H4 (cell line): Measurements from ENCODE around the gene NUMB. TPM values are rescaled to one million over a fixed set of nuclear protein-coding genes. Genes with fewer than 3 reads are reported as not detected.

ENCODE experiments used
- DNase-seq: peaks from one replicate; pipeline ENCODE4 v3.0.0-alpha.2; 2015; ENCODE audit warnings: low spot score
- total RNA-seq: library from RNA; depleted of rRNA; stranded (reverse); fragments of >200 nt; shearing (Covaris generic); gene quantifications from 2 replicates; pipeline ENCODE4 v1.2.3, GENCODE V29; 2014; rRNA removed

The NUMB gene
- 13.2 and 16.1 TPM in 2 replicates for total RNA-seq

- peak; percentile 99 for DNase-seq
These were observed at the start of gene NUMB for GRCh38 chr14:73458183-73458976. TSS of gene NUMB (minus strand) at chr14:73458546. CDS start at chr14:73355751, 102,795 bp downstream.

GRCh38 chr14:73503648-73504047, 45.3 kb upstream of the NUMB start:
- no peak for DNase-seq

DNA sequence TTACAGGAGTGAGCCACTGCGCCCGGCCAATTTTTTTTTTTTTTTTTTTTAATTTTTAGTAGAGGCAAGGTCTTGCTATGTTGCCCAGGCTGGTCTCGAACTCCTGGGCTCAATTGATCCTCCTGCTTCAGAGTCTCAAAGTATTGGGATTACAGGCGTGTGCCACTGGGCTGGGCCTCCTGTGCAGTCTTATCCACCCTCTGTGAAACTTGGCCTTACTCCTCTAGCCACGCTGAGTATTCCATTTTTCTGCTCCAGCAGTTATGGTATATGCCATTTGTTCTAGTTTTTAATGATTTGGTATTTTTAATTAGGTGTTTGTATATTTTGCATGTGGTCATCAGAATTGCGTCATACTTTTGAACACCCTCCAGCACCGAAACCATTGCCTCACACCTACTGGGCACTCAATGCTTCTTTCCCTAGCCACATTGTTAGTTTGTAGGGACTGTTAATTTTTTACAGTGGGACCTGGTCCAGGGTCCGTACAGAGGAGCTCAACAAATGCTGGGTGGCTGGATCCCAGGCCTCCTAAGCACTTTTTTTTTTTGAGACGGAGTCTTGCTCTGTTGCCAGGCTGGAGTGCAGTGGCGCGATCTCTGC, 43.8 kb upstream of the NUMB start:
- no peak for DNase-seq

DNA sequence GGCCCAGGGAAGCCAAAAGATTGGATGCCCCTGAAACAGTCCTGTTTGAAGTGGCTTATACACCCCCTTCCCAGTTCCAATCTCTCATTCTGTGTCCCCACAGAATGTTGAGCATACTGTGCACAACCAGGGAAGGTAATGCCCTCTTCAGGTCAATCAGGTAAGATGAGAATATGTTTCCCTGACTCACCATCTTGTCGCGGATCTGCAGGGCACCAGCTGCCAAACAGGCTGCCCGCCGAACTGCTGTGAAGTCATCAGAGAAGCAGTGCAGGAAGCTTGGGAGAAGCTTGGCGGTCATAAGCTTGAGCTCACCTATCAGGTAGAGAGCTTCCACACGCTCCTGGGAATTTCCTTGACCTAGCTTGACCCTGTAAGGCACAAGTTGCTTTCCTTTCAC, 42.0 kb upstream of the NUMB start:
- DNase-seq, result no peak

DNA sequence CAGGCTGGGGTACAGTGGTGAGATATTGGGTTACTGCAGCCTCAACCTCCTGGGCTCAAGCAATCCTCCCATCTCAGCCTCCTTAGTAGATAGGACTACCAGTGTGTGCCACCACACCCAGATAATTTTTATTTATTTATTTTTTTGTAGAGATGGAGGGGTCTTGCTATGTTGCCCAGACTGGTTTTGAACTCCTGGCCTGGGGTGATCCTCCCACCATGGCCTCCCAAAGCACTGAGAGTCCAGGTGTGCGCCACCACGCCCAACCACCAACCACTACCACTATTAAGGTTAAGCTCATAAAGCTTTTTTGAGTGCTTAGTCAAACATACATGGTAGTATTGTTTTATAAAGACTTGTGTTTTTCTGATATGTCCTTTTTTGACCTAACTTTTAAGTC, 36.2 kb upstream of the NUMB start:
- no peak for DNase-seq

DNA sequence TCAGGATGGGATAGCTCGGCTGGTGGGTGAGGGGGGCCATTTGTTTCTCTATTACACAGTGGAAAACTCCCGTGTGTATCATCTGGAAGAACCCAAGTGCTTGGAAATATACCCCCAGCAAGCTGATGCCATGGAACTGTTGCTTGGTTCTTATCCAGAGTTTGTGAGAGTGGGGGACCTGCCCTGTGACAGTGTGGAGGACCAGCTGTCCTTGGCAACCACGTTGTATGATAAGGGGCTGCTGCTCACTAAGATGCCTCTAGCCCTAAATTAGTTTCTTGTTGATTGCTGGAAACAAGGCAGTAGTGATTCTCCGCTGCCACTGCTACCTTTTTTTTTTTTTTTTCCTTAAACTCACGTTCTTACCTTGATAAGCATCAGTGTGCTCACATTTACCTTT, 34.3 kb upstream of the NUMB start:
- no peak for DNase-seq

- no peak for DNase-seq
These were observed 33.8 kb upstream of the NUMB start for GRCh38 chr14:73492043-73492552.

- no peak for DNase-seq
These were observed 33.1 kb upstream of the NUMB start for GRCh38 chr14:73491256-73492042.

GRCh38 chr14:73489481-73490175, 31.3 kb upstream of the NUMB start:
- no peak for DNase-seq

DNA sequence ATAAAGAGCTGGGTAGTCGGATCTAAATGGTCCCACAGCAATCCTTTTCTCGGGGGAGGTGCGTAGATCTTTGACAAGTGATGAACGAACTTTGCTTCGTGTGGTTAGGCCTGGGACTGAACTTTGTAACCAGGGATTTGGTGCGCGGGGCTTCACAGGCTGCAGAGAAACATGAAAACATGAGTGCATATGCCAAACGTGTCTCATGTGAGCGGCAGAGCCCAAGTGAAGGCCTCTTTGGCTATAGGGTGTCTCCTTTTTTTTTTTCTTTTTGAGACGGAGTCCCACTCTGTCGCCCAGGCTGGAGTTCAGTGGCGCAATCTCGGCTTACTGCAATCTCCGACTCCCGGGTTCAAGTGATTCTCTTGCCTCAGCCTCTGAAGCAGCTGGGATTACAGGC, 20.3 kb upstream of the NUMB start:
- no peak for DNase-seq

GRCh38 chr14:73477618-73478266, 19.4 kb upstream of the NUMB start:
- no peak for DNase-seq

DNA sequence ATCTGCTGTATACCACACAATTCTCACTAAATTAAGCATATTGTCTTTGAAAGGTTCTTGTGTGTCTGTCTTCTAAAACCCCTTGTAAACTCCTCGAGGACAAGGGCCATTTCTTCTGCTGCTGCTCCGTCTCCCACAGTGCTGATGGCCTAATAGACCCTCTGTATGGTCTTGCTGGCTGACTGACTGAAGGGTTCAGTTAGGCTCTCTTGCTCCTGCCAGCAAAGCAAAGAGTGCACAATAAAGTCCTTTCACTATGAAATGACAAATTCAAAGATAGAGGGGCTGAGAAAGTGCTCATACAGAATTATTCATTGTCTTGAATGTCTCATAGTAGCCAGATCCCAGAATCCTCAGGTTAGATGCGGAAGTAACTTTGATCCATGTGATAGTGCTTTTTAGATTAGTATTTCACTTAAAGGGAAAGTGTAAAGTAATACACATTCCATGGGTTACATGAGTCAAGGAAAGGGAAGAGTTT, 18.1 kb upstream of the NUMB start:
- no peak for DNase-seq

- DNase-seq, result no peak
These were observed 16.6 kb upstream of the NUMB start for GRCh38 chr14:73474952-73475351.

- peak; percentile 65 for DNase-seq
These were observed 14.1 kb upstream of the NUMB start for GRCh38 chr14:73472185-73473114.

GRCh38 chr14:73471582-73472184, 13.3 kb upstream of the NUMB start:
- no peak for DNase-seq

DNA sequence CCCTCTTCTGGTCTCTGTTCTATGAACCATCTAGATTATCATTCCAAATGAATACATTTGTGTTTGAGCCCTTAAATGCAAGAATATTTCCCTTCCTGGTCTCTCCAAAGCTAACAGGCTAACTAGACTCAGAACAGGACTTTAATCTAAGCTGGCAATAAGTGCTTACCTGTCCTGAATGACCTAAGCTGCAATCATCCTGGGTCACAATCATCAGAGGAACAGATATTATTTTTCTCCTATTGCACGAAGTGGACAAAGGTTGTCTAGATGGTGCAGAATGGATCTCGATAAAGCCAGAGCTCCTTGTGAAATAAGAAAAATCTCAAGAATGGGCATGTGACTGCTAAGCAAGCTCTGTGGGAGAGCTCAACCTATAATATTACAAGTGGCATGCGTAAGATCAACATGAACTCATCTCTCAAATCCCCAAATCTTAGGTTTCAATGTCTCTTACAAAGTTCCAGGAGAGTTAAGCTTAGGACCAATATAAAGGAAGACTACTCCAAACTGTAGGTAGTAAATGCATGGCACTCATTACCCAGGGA, 10.6 kb upstream of the NUMB start:
- DNase-seq, result no peak

- DNase-seq, result no peak
These were observed 9.5 kb upstream of the NUMB start for GRCh38 chr14:73467800-73468199.

DNA sequence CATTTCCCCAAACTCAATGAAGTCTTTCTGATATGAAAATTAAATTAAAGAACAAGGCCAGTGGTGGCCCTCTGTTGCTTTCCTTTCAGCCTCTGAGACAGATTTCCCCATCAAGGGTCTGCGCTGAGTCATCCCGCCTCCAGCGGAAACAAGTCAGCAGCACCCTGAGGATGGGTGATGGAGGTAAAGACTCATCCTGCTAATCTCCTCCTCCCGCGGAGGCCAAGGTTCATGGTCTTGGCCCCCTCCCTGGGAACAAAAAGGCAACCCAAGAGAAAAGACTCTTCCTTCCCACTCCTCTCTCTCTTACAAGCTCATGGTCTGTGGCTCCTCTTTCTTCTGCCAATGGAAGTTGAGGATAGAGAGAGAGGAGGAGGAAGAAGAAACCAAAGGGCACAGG, 9.0 kb upstream of the NUMB start:
- no peak for DNase-seq

DNA sequence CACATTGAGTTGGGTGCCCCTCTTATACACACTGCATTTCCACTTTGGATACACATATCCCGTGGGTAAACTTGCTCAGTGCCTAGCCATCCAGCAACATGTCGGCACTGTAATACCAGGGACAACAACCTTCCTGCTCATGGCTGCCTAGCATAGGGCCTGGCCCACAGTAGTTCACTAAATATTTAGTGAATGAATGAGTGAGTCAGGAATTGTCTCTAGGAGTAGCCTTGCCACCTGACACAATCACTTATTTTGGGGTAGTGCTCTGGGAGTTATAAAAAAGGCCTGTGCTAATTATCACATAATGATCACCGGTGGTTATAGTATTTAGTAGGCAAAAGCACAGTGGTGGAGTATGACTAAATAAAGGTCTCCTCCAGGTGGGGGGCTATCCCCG, 8.5 kb upstream of the NUMB start:
- no peak for DNase-seq
